Lower lobe of right lung (tissue), 2 donors: ENCODE results near the gene SLC29A3. TPM values are rescaled to one million over a fixed set of nuclear protein-coding genes. Genes with fewer than 3 reads are reported as not detected.

Experiments used
- ATAC-seq, 2 donors: fragments of 200-7000 bp; cut with Tn5 transposase; one replicate each; pipeline ENCODE4 v1.9.1; 2020 to 2022; ENCODE audit warnings: mild to moderate bottlenecking in 2 of 2, moderate library complexity in 2 of 2
- DNase-seq: peaks from one replicate; pipeline ENCODE4 v3.0.0-alpha.2; 2020
- H3K27ac ChIP-seq: fragments of 200-600 bp; one replicate; pipeline ENCODE4 v1.8.0; 2022
- H3K27me3 ChIP-seq: fragments of 200-600 bp; one replicate; pipeline ENCODE4 v1.8.0; 2022; ENCODE audit warnings: low read depth
- H3K36me3 ChIP-seq: fragments of 200-600 bp; one replicate; pipeline ENCODE4 v1.8.0; 2022; ENCODE audit warnings: mild to moderate bottlenecking
- H3K4me1 ChIP-seq: fragments of 200-600 bp; one replicate; pipeline ENCODE4 v1.8.0; 2022
- H3K4me3 ChIP-seq: fragments of 200-600 bp; one replicate; pipeline ENCODE4 v1.8.0; 2022; ENCODE audit warnings: mild to moderate bottlenecking
- H3K9me3 ChIP-seq: fragments of 200-600 bp; one replicate; pipeline ENCODE4 v1.8.0; 2022
- CTCF ChIP-seq: fragments of 200-600 bp; IDR thresholded peaks from one replicate; pipeline ENCODE4 v1.8.0; 2022; ENCODE audit warnings: antibody characterized with exemption, mild to moderate bottlenecking
- intact Hi-C: fragments of 100-400 bp; cut with DNase I; formaldehyde crosslinking; loops from one replicate; pipeline ENCODE4 v1.11.0; 2022
- total RNA-seq: library from RNA; stranded (reverse); fragmentation: NEBNext Ultra II Directional; extraction: Animal tissue kit (Norgen Biotek cat#: 25700); gene quantifications from one replicate; pipeline ENCODE4 v1.2.1, GENCODE V29; 2021
- donor health status: DM: no; HTN: yes; CAD: no; lungs with severe emphysema.

The SLC29A3 gene
- total RNA-seq, 1 donor from 2014 or later = 13.2 TPM

- peaks cover 24% of the 10 kb centered on the region for H3K36me3 ChIP-seq
- no peak overlapping the region for H3K4me3 ChIP-seq
- TF ChIP-seq CTCF = no peak
- no peaks in the 10 kb centered on the region for H3K9me3 ChIP-seq
- DNase-seq = no peak
- ATAC-seq = no peak
- H3K4me1 ChIP-seq = peaks cover 8% of the 10 kb centered on the region
- intact Hi-C loops = no loop called here
- no peak overlapping the region for H3K27ac ChIP-seq
- no peaks in the 10 kb centered on the region for H3K27me3 ChIP-seq
Measured at GRCh38 chr10:71277914-71278665, 41.0 kb upstream of the SLC29A3 start.

- intact Hi-C loops = no loop called here
Measured at GRCh38 chr10:71278691-71279588, 40.1 kb upstream of the SLC29A3 start.

GRCh38 chr10:71279590-71280170, 39.4 kb upstream of the SLC29A3 start:
- H3K27me3 ChIP-seq = no peaks in the 10 kb centered on the region
- intact Hi-C loops = no loop called here
- no peaks in the 10 kb centered on the region for H3K9me3 ChIP-seq
- H3K36me3 ChIP-seq = peaks cover 24% of the 10 kb centered on the region
- no peak for TF ChIP-seq CTCF
- peaks cover 8% of the 10 kb centered on the region for H3K4me1 ChIP-seq
- DNase-seq (no peak), ATAC-seq (no peak)
- H3K27ac ChIP-seq = no peak overlapping the region
- no peak overlapping the region for H3K4me3 ChIP-seq

More at GRCh38 chr10:71278691-71279588, 40.1 kb upstream of the SLC29A3 start:
- H3K27ac ChIP-seq = no peak overlapping the region
- H3K36me3 ChIP-seq = peaks cover 24% of the 10 kb centered on the region
- no peak for ATAC-seq
- H3K4me3 ChIP-seq = no peak overlapping the region
- peaks cover 8% of the 10 kb centered on the region for H3K4me1 ChIP-seq
- no peak for DNase-seq
- no peaks in the 10 kb centered on the region for H3K27me3 ChIP-seq
- no peaks in the 10 kb centered on the region for H3K9me3 ChIP-seq
- no peak for TF ChIP-seq CTCF

- Histone ChIP-seq H3K4me3 (no peak overlapping the region), H3K27ac (no peak overlapping the region), H3K9me3 (no peaks in the 10 kb centered on the region), H3K27me3 (no peaks in the 10 kb centered on the region), H3K36me3 (peaks cover 24% of the 10 kb centered on the region), H3K4me1 (peaks cover 2% of the 10 kb centered on the region)
- TF ChIP-seq CTCF = no peak
- intact Hi-C loops = no loop called here
- no peak for ATAC-seq
- DNase-seq = no peak
Measured at GRCh38 chr10:71280216-71280615, 38.8 kb upstream of the SLC29A3 start.

- Histone ChIP-seq H3K4me3 (no peak overlapping the region), H3K4me1 (no peaks in the 10 kb centered on the region), H3K27me3 (no peaks in the 10 kb centered on the region), H3K27ac (no peak overlapping the region), H3K36me3 (peaks cover 24% of the 10 kb centered on the region), H3K9me3 (no peaks in the 10 kb centered on the region)
- TF ChIP-seq CTCF = no peak
- intact Hi-C loops = no loop called here
- ATAC-seq (no peak), DNase-seq (no peak)
Measured at GRCh38 chr10:71280825-71281224, 38.2 kb upstream of the SLC29A3 start.
